HepG2 (cell line): Measurements from ENCODE around the gene EDAR. TPM values are rescaled to one million over a fixed set of nuclear protein-coding genes. Genes with fewer than 3 reads are reported as not detected.

ENCODE experiments used
- ATAC-seq: fragments of 200-7000 bp; cut with Tn5 transposase; 3 replicates; pipeline ENCODE4 v1.9.1; 2020; ENCODE audit warnings: mild to moderate bottlenecking, moderate library complexity
- BruUV-seq: library from RNA; stranded (reverse); fragments of 400-500 nt; replicated peaks from 2 replicates; lab custom pipeline; 2021; lab: Mats Ljungman, UMichigan
- CTCF ChIA-PET: fragments of 300-600 bp; formaldehyde crosslinking; extraction: SDS; loops from one replicate; lab custom pipeline; 2021; ENCODE audit warnings: low total read pairs, inconsistent platforms, low intra/inter-chr PET ratio; lab: Yijun Ruan, JAX
- POLR2A ChIA-PET: fragments of 350-600 bp; sonication (Branson Sonifier 250); formaldehyde crosslinking; loops from one replicate; lab custom pipeline; 2020; ENCODE audit warnings: antibody characterized with exemption, inconsistent platforms; lab: Yijun Ruan, JAX
- DNase-seq: peaks from one replicate; pipeline ENCODE4 v3.0.0-alpha.2; 2015; ENCODE audit warnings: low spot score
- FAIRE-seq: peaks from 3 replicates; lab custom pipeline; 2011; peaks lifted over from hg19 to GRCh38; lab: Jason Lieb, UNC
- H2AFZ ChIP-seq: one replicate; pipeline ENCODE4 v1.6.1; 2011; ENCODE audit warnings: low read length, inconsistent platforms
- H3K27ac ChIP-seq: fragments of 300-600 bp; 3 replicates; pipeline ENCODE4 v1.8.0; 2011; ENCODE audit warnings: mixed run types, mild to moderate bottlenecking, mixed read lengths, low read length, inconsistent platforms; ENCODE audit not compliant: insufficient read depth; ENCODE audit errors: extremely low read length
- H3K27me3 ChIP-seq, 2 experiments: fragments of 200-600 bp in 1 of 2; 2 replicates in 1 of 2; 3 replicates in 1 of 2; pipeline versions ENCODE4 v1.6.0 to v1.8.0; 2011; ENCODE audit warnings: low read length in 2 of 2, mild to moderate bottlenecking in 2 of 2, moderate library complexity in 2 of 2, inconsistent platforms in 1 of 2; ENCODE audit not compliant: insufficient read depth in 2 of 2, control insufficient read depth in 1 of 2
- H3K36me3 ChIP-seq, 2 experiments: fragments of 200-600 bp in 1 of 2; replicated peaks in 1 of 2; 2 replicates in 1 of 2; 3 replicates in 1 of 2; pipeline versions ENCODE4 v1.5.1 to v1.8.0; 2011; ENCODE audit warnings: low read length in 2 of 2, inconsistent platforms in 1 of 2; ENCODE audit not compliant: insufficient read depth in 2 of 2, control insufficient read depth in 1 of 2
- H3K4me1 ChIP-seq: 2 replicates; pipeline ENCODE4 v1.5.1; 2012; ENCODE audit warnings: low read length, inconsistent platforms; ENCODE audit not compliant: insufficient read depth
- H3K4me2 ChIP-seq: 2 replicates; pipeline ENCODE4 v1.6.0; 2011; ENCODE audit warnings: low read depth, low read length, inconsistent platforms
- H3K4me3 ChIP-seq, 3 experiments: fragments of 200-600 bp in 1 of 3; sonication (generic), shearing (Covaris generic) in 1 of 3; replicated peaks in 1 of 3; 2 replicates each; pipeline ENCODE4 v1.5.1; 2011 to 2016; ENCODE audit warnings: low read length in 3 of 3, inconsistent platforms in 2 of 3, low read depth in 2 of 3, mild to moderate bottlenecking in 2 of 3, control low read depth in 1 of 3, mixed read lengths in 1 of 3; ENCODE audit not compliant: insufficient read depth in 1 of 3
- H3K79me2 ChIP-seq: one replicate; pipeline ENCODE4 v1.6.1; 2011; ENCODE audit warnings: low read length, inconsistent platforms; ENCODE audit not compliant: insufficient read depth
- H3K9ac ChIP-seq: 2 replicates; pipeline ENCODE4 v1.6.0; 2011; ENCODE audit warnings: mild to moderate bottlenecking, low read depth, low read length, inconsistent platforms; ENCODE audit not compliant: insufficient read depth
- H3K9me3 ChIP-seq: 2 replicates; pipeline ENCODE4 v1.5.1; 2012; ENCODE audit warnings: mild to moderate bottlenecking, low read length
- H4K20me1 ChIP-seq: 2 replicates; pipeline ENCODE4 v1.6.0; 2011; ENCODE audit warnings: inconsistent platforms, mild to moderate bottlenecking, low read length, moderate library complexity; ENCODE audit not compliant: insufficient read depth
- ESRRA ChIP-seq: sonication (generic); formaldehyde crosslinking; IDR thresholded peaks from 2 replicates; pipeline ENCODE4 v1.5.1; 2020; ENCODE audit warnings: mild to moderate bottlenecking, low read depth, missing genetic modification reagents
- KAT7 ChIP-seq: IDR thresholded peaks from 2 replicates; pipeline ENCODE4 v1.6.1; 2018; ENCODE audit warnings: borderline replicate concordance, missing compliant biosample characterization
- MTA1 ChIP-seq: sonication (generic); formaldehyde crosslinking; IDR thresholded peaks from 2 replicates; pipeline ENCODE4 v1.4.0; 2020; ENCODE audit warnings: missing genetic modification reagents, mild to moderate bottlenecking, borderline replicate concordance
- PHF8 ChIP-seq: sonication (generic); formaldehyde crosslinking; IDR thresholded peaks from 2 replicates; pipeline ENCODE4 v1.5.0; 2020; ENCODE audit warnings: missing genetic modification reagents
- RCOR2 ChIP-seq: IDR thresholded peaks from 2 replicates; pipeline ENCODE4 v1.6.1; 2016; ENCODE audit warnings: missing biosample characterization, missing genetic modification reagents
- RNF219 ChIP-seq: sonication (generic); formaldehyde crosslinking; IDR thresholded peaks from 2 replicates; pipeline ENCODE4 v1.5.0; 2020; ENCODE audit warnings: mild to moderate bottlenecking, missing genetic modification reagents
- SNAI1 ChIP-seq: sonication (generic); formaldehyde crosslinking; IDR thresholded peaks from 2 replicates; pipeline ENCODE4 v1.5.0; 2020; ENCODE audit warnings: mild to moderate bottlenecking, missing genetic modification reagents, borderline replicate concordance
- SP4 ChIP-seq: sonication (generic); formaldehyde crosslinking; IDR thresholded peaks from 2 replicates; pipeline ENCODE4 v1.8.1; 2023; ENCODE audit warnings: mild to moderate bottlenecking, missing genetic modification reagents
- TRAFD1 ChIP-seq: sonication (generic); formaldehyde crosslinking; IDR thresholded peaks from 2 replicates; pipeline ENCODE4 v1.5.1; 2020; ENCODE audit warnings: missing genetic modification reagents, mild to moderate bottlenecking, borderline replicate concordance
- ZFP36L1 ChIP-seq: sonication (generic); formaldehyde crosslinking; IDR thresholded peaks from 2 replicates; pipeline ENCODE4 v1.8.0; 2022; ENCODE audit warnings: mild to moderate bottlenecking, missing genetic modification reagents, moderate library complexity
- ZNF160 ChIP-seq: sonication (generic); formaldehyde crosslinking; IDR thresholded peaks from 2 replicates; pipeline ENCODE4 v1.8.0; 2022; ENCODE audit warnings: mild to moderate bottlenecking, inconsistent platforms, missing genetic modification reagents
- ZNF292 ChIP-seq: sonication (generic); formaldehyde crosslinking; IDR thresholded peaks from 2 replicates; pipeline ENCODE4 v1.8.1; 2022; ENCODE audit warnings: mild to moderate bottlenecking, low read depth, missing genetic modification reagents, borderline replicate concordance
- ZNF839 ChIP-seq: sonication (generic); formaldehyde crosslinking; IDR thresholded peaks from 2 replicates; pipeline ENCODE4 v1.4.0; 2020; ENCODE audit warnings: missing genetic modification reagents, mild to moderate bottlenecking, borderline replicate concordance
- ZSCAN31 ChIP-seq: sonication (generic); formaldehyde crosslinking; IDR thresholded peaks from 2 replicates; pipeline ENCODE4 v1.5.0; 2020; ENCODE audit warnings: low read depth, mild to moderate bottlenecking, missing genetic modification reagents
- WGBS: methylation state at CpG from one replicate; pipeline ENCODE4 v1.1.6; 2017; ENCODE audit warnings: low lambda C conversion rate; 5-methylcytosine and 5-hydroxymethylcytosine counted together
- in situ Hi-C: cut with HindIII; loops from 2 replicates; pipeline ENCODE4 v1.10.0; 2017; ENCODE audit warnings: low pct_unique_long_range_greater_than_20kb; ENCODE audit not compliant: extremely low pct_ligation_motif_present
- intact Hi-C: fragments of 100-400 bp; cut with micrococcal nuclease; formaldehyde crosslinking; loops from one replicate; pipeline ENCODE4 v1.10.0; 2022; ENCODE audit not compliant: unreplicated experiment
- polyA plus RNA-seq, 8 experiments: library from polyadenylated mRNA; depleted of rRNA in 3 of 8; stranded (reverse) in 7 of 8; unstranded in 1 of 8; fragments of >200 nt; fragmentation: Illumina TruSeq in 4 of 8; extraction: Trizol in 4 of 8; gene quantifications; 2 replicates each; pipeline versions ENCODE4 v1.2.1 to v1.2.3, GENCODE V29; 2011 to 2016; ENCODE audit warnings: low read depth in 4 of 8, missing spikeins in 1 of 8, mixed read lengths in 1 of 8; ENCODE audit not compliant: insufficient read depth in 1 of 8
- total RNA-seq, 5 experiments: library from RNA; depleted of rRNA; stranded (reverse); fragments of >200 nt; fragmentation: Illumina TruSeq; extraction: Trizol; gene quantifications; 2 replicates each; pipeline ENCODE4 v1.2.3, GENCODE V29; 2016; ENCODE audit warnings: low read depth in 1 of 5
- TF ChIP-seq, protein P1 (sequence below): sonication (generic); formaldehyde crosslinking; IDR thresholded peaks from 2 replicates; pipeline ENCODE4 v1.5.1; 2020; ENCODE audit warnings: mild to moderate bottlenecking, moderate library complexity, missing genetic modification reagents
- TF ChIP-seq, protein P2 (sequence below): sonication (generic); formaldehyde crosslinking; conservative IDR thresholded peaks from 2 replicates; pipeline ENCODE4 v1.4.0; 2020; ENCODE audit warnings: missing genetic modification reagents

EDAR gene
- total and polyA plus RNA-seq, 2 of the 13 experiments (the other 11 are each of a cell fraction or from before 2014, with no cell fraction given), result not detected

DNA sequence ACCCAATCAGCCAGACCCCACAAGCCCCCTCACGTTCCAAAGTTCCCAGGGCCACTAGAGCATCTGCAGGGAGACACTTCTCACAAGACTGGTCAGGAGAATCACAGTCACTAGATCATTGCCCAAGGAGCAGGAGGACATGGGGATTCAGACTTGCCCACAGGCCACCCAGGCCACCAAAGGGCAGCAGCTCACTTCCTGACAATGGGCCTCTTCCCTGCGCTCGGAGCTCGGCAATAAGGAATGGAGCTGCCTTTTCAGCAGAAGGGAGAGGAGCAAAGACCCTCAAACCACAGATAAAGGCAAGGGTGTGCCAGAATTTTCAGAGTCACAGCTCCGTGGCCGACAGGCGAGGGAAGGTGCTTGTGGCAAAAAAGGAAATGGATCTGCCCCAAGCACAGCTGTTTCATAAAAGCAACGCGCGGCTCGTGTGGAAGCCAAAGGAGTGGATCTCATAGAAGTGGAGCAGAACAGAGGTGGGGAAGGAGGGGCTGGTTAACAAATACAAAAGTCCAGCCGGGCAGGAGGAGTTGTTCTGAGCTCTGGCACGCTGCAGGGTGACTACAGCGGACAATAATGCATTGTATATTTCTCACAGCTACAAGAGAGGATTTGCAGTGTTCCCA, 72.1 kb downstream of the EDAR start:
- intact Hi-C loops, result no loop called here
- CTCF ChIA-PET, result no interaction called here
- no peaks in the 10 kb centered on the region for H3K36me3 ChIP-seq
- TF ChIP-seq ESRRA (CRISPR knock-in tag), result no peak
- no peak for TF ChIP-seq ZNF839 (CRISPR knock-in tag)
- no peak for TF ChIP-seq ZSCAN31 (CRISPR knock-in tag)
- TF ChIP-seq ZNF160 (CRISPR knock-in tag), result no peak
- TF ChIP-seq, protein P1, sequence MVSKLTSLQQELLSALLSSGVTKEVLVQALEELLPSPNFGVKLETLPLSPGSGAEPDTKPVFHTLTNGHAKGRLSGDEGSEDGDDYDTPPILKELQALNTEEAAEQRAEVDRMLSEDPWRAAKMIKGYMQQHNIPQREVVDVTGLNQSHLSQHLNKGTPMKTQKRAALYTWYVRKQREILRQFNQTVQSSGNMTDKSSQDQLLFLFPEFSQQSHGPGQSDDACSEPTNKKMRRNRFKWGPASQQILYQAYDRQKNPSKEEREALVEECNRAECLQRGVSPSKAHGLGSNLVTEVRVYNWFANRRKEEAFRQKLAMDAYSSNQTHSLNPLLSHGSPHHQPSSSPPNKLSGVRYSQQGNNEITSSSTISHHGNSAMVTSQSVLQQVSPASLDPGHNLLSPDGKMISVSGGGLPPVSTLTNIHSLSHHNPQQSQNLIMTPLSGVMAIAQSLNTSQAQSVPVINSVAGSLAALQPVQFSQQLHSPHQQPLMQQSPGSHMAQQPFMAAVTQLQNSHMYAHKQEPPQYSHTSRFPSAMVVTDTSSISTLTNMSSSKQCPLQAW, result no peak
- no peak for TF ChIP-seq RCOR2
- TF ChIP-seq MTA1 (CRISPR knock-in tag), result 0 out of 2 replicates have a peak, but pooled peaks have one; percentile 46
- 0 out of 2 replicates have a peak, but pooled peaks have one; percentile 1 for TF ChIP-seq SP4
- TF ChIP-seq, protein P2, sequence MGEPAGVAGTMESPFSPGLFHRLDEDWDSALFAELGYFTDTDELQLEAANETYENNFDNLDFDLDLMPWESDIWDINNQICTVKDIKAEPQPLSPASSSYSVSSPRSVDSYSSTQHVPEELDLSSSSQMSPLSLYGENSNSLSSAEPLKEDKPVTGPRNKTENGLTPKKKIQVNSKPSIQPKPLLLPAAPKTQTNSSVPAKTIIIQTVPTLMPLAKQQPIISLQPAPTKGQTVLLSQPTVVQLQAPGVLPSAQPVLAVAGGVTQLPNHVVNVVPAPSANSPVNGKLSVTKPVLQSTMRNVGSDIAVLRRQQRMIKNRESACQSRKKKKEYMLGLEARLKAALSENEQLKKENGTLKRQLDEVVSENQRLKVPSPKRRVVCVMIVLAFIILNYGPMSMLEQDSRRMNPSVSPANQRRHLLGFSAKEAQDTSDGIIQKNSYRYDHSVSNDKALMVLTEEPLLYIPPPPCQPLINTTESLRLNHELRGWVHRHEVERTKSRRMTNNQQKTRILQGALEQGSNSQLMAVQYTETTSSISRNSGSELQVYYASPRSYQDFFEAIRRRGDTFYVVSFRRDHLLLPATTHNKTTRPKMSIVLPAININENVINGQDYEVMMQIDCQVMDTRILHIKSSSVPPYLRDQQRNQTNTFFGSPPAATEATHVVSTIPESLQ, result no peak
- TF ChIP-seq PHF8, result no peak
- TF ChIP-seq KAT7 (CRISPR knock-in tag), result no peak
- peak; percentile 33; the same call in 1 of the 2 replicates for TF ChIP-seq ZNF292
- TF ChIP-seq RNF219 (CRISPR knock-in tag), result no peak
- TF ChIP-seq TRAFD1, result no peak
- TF ChIP-seq SNAI1, result no peak
- TF ChIP-seq ZFP36L1 (CRISPR knock-in tag), result no peak

More for the DNA sequence above, 72.1 kb downstream of the EDAR start:
- BruUV-seq, result no TSS peak
- DNase-seq (peak; percentile 47), FAIRE-seq (peak; percentile 78), ATAC-seq (peak; percentile 90)
- peaks cover 19% of the 10 kb centered on the region for H3K4me1 ChIP-seq
- no peaks in the 10 kb centered on the region for H3K9me3 ChIP-seq
- H3K27ac ChIP-seq, result no peak overlapping the region
- peak overlapping the region; percentile 5 to 56 (median 20); a peak in 5 of 6 replicates for H3K4me3 ChIP-seq
- in situ Hi-C loops, result no loop called here
- POLR2A ChIA-PET, result interaction anchor here (1.2 kb wide), 1 partner anchor 12 kb away, joined by 3 read pairs; no protein-coding TSS in a partner anchor
- H3K79me2 ChIP-seq, result no peaks in the 10 kb centered on the region
- H2AFZ ChIP-seq, result peak overlapping the region; percentile 23
- no peak overlapping the region for H3K9ac ChIP-seq
- H3K4me2 ChIP-seq, result peak overlapping the region; percentile 82
- WGBS, result 8% methylated on average over 13 of the region's 14 CpGs
- H3K27me3 ChIP-seq, result peaks cover 3 to 40% of the 10 kb centered on the region in 2 experiments; a peak in 4 of 5 replicates
- H4K20me1 ChIP-seq, result no peaks in the 10 kb centered on the region
